HCT116 (cell line): ENCODE measurements around the gene PYDC1. TPM values are rescaled to one million over a fixed set of nuclear protein-coding genes. Genes with fewer than 3 reads are reported as not detected.
"Not testable (repeated sequence)": the region's sequence is repeated elsewhere in the genome, so short reads cannot be mapped to it uniquely, and the experiment has no call there.

Experiments
- ATAC-seq: fragments of 200-7000 bp; cut with Tn5 transposase; 2 replicates; pipeline ENCODE4 v1.9.1; 2020; ENCODE audit warnings: mild to moderate bottlenecking, moderate library complexity
- BruUV-seq: library from RNA; stranded (reverse); fragments of 400-500 nt; replicated peaks from 2 replicates; lab custom pipeline; 2021; lab: Mats Ljungman, UMichigan
- CTCF ChIA-PET: fragments of 300-600 bp; sonication (Branson Sonifier 250); formaldehyde crosslinking; loops from one replicate; lab custom pipeline; 2021; ENCODE audit warnings: antibody characterized with exemption; lab: Charles Lee
- POLR2A ChIA-PET: fragments of 300-600, 350-600 bp; sonication (Branson Sonifier 250); formaldehyde crosslinking; loops from one replicate; lab custom pipeline; 2021; ENCODE audit warnings: antibody characterized with exemption; lab: Charles Lee
- RAD21 ChIA-PET, 2 experiments: fragments of 300-600 bp; sonication (Branson Sonifier 250); formaldehyde crosslinking; loops; one replicate each; lab custom pipeline; 2023; ENCODE audit warnings: low total read pairs in 2 of 2; ENCODE audit not compliant: uncharacterized antibody in 2 of 2, unreplicated experiment in 2 of 2, low non-redundant PET in 1 of 2; lab: Charles Lee
- DNase-seq: peaks from one replicate; pipeline ENCODE4 v3.0.0-alpha.2; 2010; ENCODE audit warnings: low read depth, low spot score
- H2AFZ ChIP-seq: fragments of 200-600 bp; shearing (Covaris generic), sonication (generic); 2 replicates; pipeline ENCODE4 v1.6.1; 2017; ENCODE audit warnings: low read depth, mixed run types, mixed read lengths, antibody characterized with exemption, low read length; ENCODE audit not compliant: poor library complexity, severe bottlenecking
- H3K27ac ChIP-seq: 2 replicates; pipeline ENCODE4 v1.5.1; 2012; ENCODE audit warnings: low read depth, low read length
- H3K27me3 ChIP-seq: fragments of 200-600 bp; sonication (generic); 2 replicates; pipeline ENCODE4 v1.6.1; 2016; ENCODE audit warnings: mixed run types, low read length, mixed read lengths; ENCODE audit not compliant: insufficient read depth
- H3K36me3 ChIP-seq, 2 experiments: fragments of 200-500 bp in 1 of 2; fragments of 200-600 bp in 1 of 2; sonication (Bioruptor generic) in 1 of 2; sonication (generic) in 1 of 2; 2 replicates each; pipeline versions ENCODE4 v1.5.1 to v1.6.1; 2014 to 2016; ENCODE audit warnings: low read length in 2 of 2, inconsistent platforms in 1 of 2, mixed read lengths in 1 of 2, mixed run types in 1 of 2; ENCODE audit not compliant: insufficient read depth in 2 of 2, control insufficient read depth in 1 of 2
- H3K4me1 ChIP-seq, 2 experiments: fragments of 200-600 bp in 1 of 2; sonication (generic) in 1 of 2; 2 replicates each; pipeline versions ENCODE4 v1.5.1 to v1.6.1; 2012 to 2017; ENCODE audit warnings: low read length in 2 of 2, inconsistent platforms in 1 of 2, mild to moderate bottlenecking in 1 of 2, mixed read lengths in 1 of 2, mixed run types in 1 of 2, moderate library complexity in 1 of 2; ENCODE audit not compliant: insufficient read depth in 2 of 2, control insufficient read depth in 1 of 2
- H3K4me2 ChIP-seq: fragments of 200-600 bp; sonication (generic); 2 replicates; pipeline ENCODE4 v1.6.1; 2017; ENCODE audit warnings: mixed run types, low read length, mixed read lengths
- H3K4me3 ChIP-seq, 2 experiments: fragments of 200-600 bp in 1 of 2; sonication (generic) in 1 of 2; replicated peaks in 1 of 2; 2 replicates each; pipeline ENCODE4 v1.5.1; 2011 to 2016; ENCODE audit warnings: low read length in 2 of 2, control low read depth in 1 of 2, low read depth in 1 of 2, mild to moderate bottlenecking in 1 of 2, mixed read lengths in 1 of 2, mixed run types in 1 of 2
- H3K79me2 ChIP-seq: fragments of 200-600 bp; sonication (generic); 2 replicates; pipeline ENCODE4 v1.6.1; 2017; ENCODE audit warnings: mild to moderate bottlenecking, mixed run types, low read length, moderate library complexity, mixed read lengths; ENCODE audit not compliant: insufficient read depth
- H3K9ac ChIP-seq: fragments of 200-600 bp; sonication (generic); 2 replicates; pipeline ENCODE4 v1.6.1; 2016; ENCODE audit warnings: low read length, mixed read lengths
- H3K9me2 ChIP-seq: fragments of 200-600 bp; sonication (generic), shearing (Covaris generic); 2 replicates; pipeline ENCODE4 v1.6.1; 2017; ENCODE audit warnings: mixed run types, mild to moderate bottlenecking, moderate library complexity; ENCODE audit not compliant: insufficient read depth
- H3K9me3 ChIP-seq, 2 experiments: fragments of 200-500 bp in 1 of 2; fragments of 200-600 bp in 1 of 2; sonication (Bioruptor generic) in 1 of 2; sonication (generic) in 1 of 2; 2 replicates each; pipeline ENCODE4 v1.6.1; 2014 to 2017; ENCODE audit warnings: low read length in 2 of 2, mixed read lengths in 2 of 2, inconsistent platforms in 1 of 2, low read depth in 1 of 2, mild to moderate bottlenecking in 1 of 2, mixed run types in 1 of 2, moderate library complexity in 1 of 2; ENCODE audit not compliant: control insufficient read depth in 1 of 2, insufficient read depth in 1 of 2
- H4K20me1 ChIP-seq: fragments of 200-600 bp; sonication (generic), shearing (Covaris generic); 2 replicates; pipeline ENCODE4 v1.6.1; 2017; ENCODE audit warnings: mixed run types, mild to moderate bottlenecking, moderate library complexity; ENCODE audit not compliant: insufficient read depth
- CBX3 ChIP-seq: IDR thresholded peaks from 2 replicates; pipeline ENCODE4 v1.6.1; 2012; ENCODE audit warnings: low read depth
- POLR2A ChIP-seq: IDR thresholded peaks from 2 replicates; pipeline ENCODE4 v1.7.0; 2011; ENCODE audit warnings: borderline replicate concordance; ENCODE audit not compliant: insufficient read depth, insufficient read length; ENCODE audit errors: extremely low read depth
- ZFX ChIP-seq: fragments of 450-650 bp; IDR thresholded peaks from 2 replicates; pipeline ENCODE4 v1.6.1; 2017
- intact Hi-C: fragments of 100-400 bp; cut with micrococcal nuclease; formaldehyde crosslinking; loops from 2 replicates; pipeline ENCODE4 v1.10.0; 2022
- total RNA-seq: library from RNA; stranded (reverse); gene quantifications from one replicate; pipeline ENCODE4 v1.2.1, GENCODE V29; 2021; ENCODE audit not compliant: unreplicated experiment
- TF ChIP-seq, protein P1 (sequence below): IDR thresholded peaks from 2 replicates; pipeline ENCODE4 v1.6.1; 2012
- TF ChIP-seq, protein P2 (sequence below), 3 experiments: fragments of 200-600 bp in 1 of 3; sonication (generic) in 1 of 3; IDR thresholded peaks in 2 of 3; conservative IDR thresholded peaks in 1 of 3; 2 replicates each; pipeline ENCODE4 v1.5.1; 2012 to 2017; ENCODE audit warnings: low read depth in 2 of 3, low read length in 2 of 3, antibody characterized with exemption in 1 of 3, borderline replicate concordance in 1 of 3, control low read depth in 1 of 3, mild to moderate bottlenecking in 1 of 3, mixed read lengths in 1 of 3, mixed run types in 1 of 3, moderate library complexity in 1 of 3; ENCODE audit not compliant: insufficient read depth in 1 of 3
- TF ChIP-seq, protein P3 (sequence below): IDR thresholded peaks from 2 replicates; pipeline ENCODE4 v1.6.1; 2012
- TF ChIP-seq, protein P4 (sequence below): IDR thresholded peaks from 2 replicates; pipeline ENCODE4 v1.6.1; 2012; ENCODE audit warnings: low read depth

Gene PYDC1
- total RNA-seq, 1 experiment from 2014 or later = not detected

DNA sequence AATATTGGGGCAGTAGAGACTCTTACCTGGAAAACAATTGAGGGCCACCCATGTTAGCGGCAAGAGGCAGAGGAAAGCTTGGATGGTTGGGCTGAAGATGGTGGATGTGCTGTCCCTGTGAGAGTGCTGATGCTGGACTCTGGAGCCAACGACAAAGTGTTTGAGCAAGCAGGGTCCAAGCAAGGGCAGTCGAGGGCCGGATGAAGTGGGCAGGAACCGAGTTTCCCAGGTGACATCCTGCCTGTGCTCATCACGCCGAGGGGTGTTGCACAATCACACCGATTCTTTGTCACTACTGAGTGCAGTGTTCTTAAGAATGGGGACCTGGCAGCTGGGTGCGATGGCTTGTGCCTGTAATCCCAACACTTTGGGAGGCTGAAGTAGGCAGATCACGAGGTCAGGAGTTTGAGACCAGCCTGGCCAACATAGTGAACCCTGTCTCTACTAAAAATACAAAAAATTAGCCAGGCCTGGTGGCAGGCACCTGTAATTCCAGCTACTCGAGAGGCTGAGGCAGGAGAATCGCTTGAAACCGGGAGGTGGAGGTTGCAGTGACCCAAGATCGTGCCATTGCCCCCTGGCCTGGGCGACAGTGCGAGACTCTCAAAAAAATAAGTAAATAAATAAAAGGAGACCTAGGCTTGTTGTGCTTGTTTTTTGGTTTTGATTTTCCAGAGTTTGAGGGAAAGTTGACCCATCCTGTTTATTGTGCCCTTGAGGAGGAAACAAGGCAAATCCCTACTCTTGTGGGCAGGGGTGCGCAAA lies 20.4 kb downstream of the PYDC1 start:
- Histone ChIP-seq H3K9me2 (no peaks in the 10 kb centered on the region), H3K27me3 (no peaks in the 10 kb centered on the region), H4K20me1 (peaks cover 42% of the 10 kb centered on the region; the same call in 1 of the 2 replicates), H3K9ac (no peak overlapping the region), H3K4me1 (no peaks in the 10 kb centered on the region), H3K79me2 (peaks cover 57% of the 10 kb centered on the region), H3K4me2 (no peak overlapping the region), H3K36me3 (peaks cover 52 to 83% of the 10 kb centered on the region in 2 experiments), H3K27ac (no peak overlapping the region), H3K9me3 (no peaks in the 10 kb centered on the region), H2AFZ (no peak overlapping the region), H3K4me3 (no peak overlapping the region)
- no peak for ATAC-seq
- no peak for DNase-seq
- BruUV-seq = no TSS peak
- ChIA-PET POLR2A (no interaction called here), RAD21 (no interaction called here), CTCF (no interaction called here)
- TF ChIP-seq, protein P1, sequence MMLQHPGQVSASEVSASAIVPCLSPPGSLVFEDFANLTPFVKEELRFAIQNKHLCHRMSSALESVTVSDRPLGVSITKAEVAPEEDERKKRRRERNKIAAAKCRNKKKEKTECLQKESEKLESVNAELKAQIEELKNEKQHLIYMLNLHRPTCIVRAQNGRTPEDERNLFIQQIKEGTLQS = no peak
- TF ChIP-seq POLR2A = no peak
- TF ChIP-seq, protein P2, sequence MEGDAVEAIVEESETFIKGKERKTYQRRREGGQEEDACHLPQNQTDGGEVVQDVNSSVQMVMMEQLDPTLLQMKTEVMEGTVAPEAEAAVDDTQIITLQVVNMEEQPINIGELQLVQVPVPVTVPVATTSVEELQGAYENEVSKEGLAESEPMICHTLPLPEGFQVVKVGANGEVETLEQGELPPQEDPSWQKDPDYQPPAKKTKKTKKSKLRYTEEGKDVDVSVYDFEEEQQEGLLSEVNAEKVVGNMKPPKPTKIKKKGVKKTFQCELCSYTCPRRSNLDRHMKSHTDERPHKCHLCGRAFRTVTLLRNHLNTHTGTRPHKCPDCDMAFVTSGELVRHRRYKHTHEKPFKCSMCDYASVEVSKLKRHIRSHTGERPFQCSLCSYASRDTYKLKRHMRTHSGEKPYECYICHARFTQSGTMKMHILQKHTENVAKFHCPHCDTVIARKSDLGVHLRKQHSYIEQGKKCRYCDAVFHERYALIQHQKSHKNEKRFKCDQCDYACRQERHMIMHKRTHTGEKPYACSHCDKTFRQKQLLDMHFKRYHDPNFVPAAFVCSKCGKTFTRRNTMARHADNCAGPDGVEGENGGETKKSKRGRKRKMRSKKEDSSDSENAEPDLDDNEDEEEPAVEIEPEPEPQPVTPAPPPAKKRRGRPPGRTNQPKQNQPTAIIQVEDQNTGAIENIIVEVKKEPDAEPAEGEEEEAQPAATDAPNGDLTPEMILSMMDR (IDR thresholded peaks at IDR 0.05 in 2 of 3, conservative IDR thresholded peaks at IDR 0.05 in 1 of 3; ENCODE audit: borderline replicate concordance in 1 of 3, insufficient read depth in 1 of 3, low read depth in 2 of 3, low read length in 2 of 3) = no peak
- no peak for TF ChIP-seq CBX3
- no peak for TF ChIP-seq ZFX
- TF ChIP-seq, protein P3, sequence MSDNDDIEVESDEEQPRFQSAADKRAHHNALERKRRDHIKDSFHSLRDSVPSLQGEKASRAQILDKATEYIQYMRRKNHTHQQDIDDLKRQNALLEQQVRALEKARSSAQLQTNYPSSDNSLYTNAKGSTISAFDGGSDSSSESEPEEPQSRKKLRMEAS = no peak
- TF ChIP-seq, protein P4, sequence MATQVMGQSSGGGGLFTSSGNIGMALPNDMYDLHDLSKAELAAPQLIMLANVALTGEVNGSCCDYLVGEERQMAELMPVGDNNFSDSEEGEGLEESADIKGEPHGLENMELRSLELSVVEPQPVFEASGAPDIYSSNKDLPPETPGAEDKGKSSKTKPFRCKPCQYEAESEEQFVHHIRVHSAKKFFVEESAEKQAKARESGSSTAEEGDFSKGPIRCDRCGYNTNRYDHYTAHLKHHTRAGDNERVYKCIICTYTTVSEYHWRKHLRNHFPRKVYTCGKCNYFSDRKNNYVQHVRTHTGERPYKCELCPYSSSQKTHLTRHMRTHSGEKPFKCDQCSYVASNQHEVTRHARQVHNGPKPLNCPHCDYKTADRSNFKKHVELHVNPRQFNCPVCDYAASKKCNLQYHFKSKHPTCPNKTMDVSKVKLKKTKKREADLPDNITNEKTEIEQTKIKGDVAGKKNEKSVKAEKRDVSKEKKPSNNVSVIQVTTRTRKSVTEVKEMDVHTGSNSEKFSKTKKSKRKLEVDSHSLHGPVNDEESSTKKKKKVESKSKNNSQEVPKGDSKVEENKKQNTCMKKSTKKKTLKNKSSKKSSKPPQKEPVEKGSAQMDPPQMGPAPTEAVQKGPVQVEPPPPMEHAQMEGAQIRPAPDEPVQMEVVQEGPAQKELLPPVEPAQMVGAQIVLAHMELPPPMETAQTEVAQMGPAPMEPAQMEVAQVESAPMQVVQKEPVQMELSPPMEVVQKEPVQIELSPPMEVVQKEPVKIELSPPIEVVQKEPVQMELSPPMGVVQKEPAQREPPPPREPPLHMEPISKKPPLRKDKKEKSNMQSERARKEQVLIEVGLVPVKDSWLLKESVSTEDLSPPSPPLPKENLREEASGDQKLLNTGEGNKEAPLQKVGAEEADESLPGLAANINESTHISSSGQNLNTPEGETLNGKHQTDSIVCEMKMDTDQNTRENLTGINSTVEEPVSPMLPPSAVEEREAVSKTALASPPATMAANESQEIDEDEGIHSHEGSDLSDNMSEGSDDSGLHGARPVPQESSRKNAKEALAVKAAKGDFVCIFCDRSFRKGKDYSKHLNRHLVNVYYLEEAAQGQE = no peak
- intact Hi-C loops = no loop called here

DNA sequence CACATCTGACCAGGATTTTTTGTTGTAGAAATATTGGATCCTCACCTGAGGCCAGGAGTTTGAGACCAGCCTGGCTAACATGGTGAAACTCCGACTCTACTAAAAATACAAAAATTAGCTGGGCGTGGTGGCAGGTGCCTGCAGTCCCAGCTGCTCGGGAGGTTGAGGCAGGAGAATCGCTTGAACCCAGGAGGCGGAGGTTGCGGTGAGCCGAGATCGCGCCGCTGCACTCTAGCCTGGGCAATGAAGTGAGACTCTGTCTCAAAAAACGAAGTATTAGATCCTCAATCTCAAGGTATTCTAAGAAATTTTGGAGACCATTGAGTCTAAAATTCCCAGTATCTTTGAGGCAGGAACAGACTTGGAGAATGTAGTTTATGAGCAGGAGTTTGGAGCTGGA lies 21.1 kb downstream of the PYDC1 start:
- H3K9me3 ChIP-seq, H3K9ac ChIP-seq, H3K27me3 ChIP-seq, H3K4me2 ChIP-seq, ATAC-seq, BruUV-seq, POLR2A ChIA-PET, H3K4me3 ChIP-seq, H2AFZ ChIP-seq, H3K9me2 ChIP-seq, intact Hi-C loops, DNase-seq, H3K4me1 ChIP-seq, RAD21 ChIA-PET, CTCF ChIA-PET, H3K27ac ChIP-seq: not testable (repeated sequence)
- H3K79me2 ChIP-seq = peaks cover 63% of the 10 kb centered on the region
- H4K20me1 ChIP-seq = peaks cover 45% of the 10 kb centered on the region; the same call in 1 of the 2 replicates
- peaks cover 58 to 84% of the 10 kb centered on the region in 2 experiments for H3K36me3 ChIP-seq
